Measurements from ENCODE around the gene MSI2. TPM values are rescaled to one million over a fixed set of nuclear protein-coding genes. Genes with fewer than 3 reads are reported as not detected.

Gene MSI2
- total RNA-seq, 1 donor from 2014 or later: 60.6 TPM

DNA sequence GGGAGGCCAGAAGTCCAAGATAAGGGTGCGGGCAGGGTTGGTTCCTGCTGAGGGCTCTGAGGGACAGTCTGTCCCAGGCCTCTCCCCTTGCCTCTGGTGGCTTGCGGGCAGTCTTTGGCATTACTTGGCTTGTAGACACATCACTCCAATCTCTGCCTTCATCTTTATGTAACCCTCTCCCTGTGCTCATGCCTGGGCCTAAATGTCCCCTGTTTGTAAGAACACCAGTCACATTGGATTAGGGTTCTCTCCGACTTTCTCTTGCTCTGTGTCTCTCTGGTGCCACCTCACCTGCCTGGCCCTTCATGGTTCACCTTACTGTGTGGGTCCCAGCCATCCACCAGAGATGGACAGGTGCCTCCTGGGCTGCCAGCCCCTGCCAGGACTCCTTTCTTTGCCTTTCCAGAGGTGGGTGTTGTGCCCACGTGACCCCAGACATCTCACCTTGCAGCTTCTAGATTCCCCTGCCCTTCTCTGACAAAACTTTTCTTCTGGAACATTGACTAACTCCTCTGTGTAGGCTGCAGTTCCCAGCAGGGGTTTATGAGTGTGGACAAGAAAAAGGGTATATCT, 205.8 kb downstream of the MSI2 start:
- no peak overlapping the region for H3K4me3 Mint-ChIP-seq (ENCODE audit: unreplicated experiment)
- peaks cover 47% of the 10 kb centered on the region for H3K4me1 Mint-ChIP-seq (ENCODE audit: unreplicated experiment)
- TF ChIP-seq CTCF (IDR thresholded peaks at IDR 0.05; ENCODE audit: unreplicated experiment): no peak
- no peaks in the 10 kb centered on the region for H3K9me3 Mint-ChIP-seq (ENCODE audit: unreplicated experiment)
- DNase-seq (ENCODE audit: low spot score): no peak
- peaks cover 9% of the 10 kb centered on the region for H3K27me3 Mint-ChIP-seq (ENCODE audit: unreplicated experiment)
- H3K27ac Mint-ChIP-seq (ENCODE audit: unreplicated experiment): no peak overlapping the region
- peaks cover 6% of the 10 kb centered on the region for H3K36me3 Mint-ChIP-seq (ENCODE audit: low read depth, unreplicated experiment)

- Mint-ChIP-seq H3K4me3 (ENCODE audit: unreplicated experiment) (peak overlapping the region; percentile 70), H3K9me3 (ENCODE audit: unreplicated experiment) (no peaks in the 10 kb centered on the region), H3K36me3 (ENCODE audit: low read depth, unreplicated experiment) (peaks cover 9% of the 10 kb centered on the region), H3K4me1 (ENCODE audit: unreplicated experiment) (peaks cover 50% of the 10 kb centered on the region), H3K27me3 (ENCODE audit: unreplicated experiment) (peaks cover 9% of the 10 kb centered on the region), H3K27ac (ENCODE audit: unreplicated experiment) (no peak overlapping the region)
- no peak for DNase-seq (ENCODE audit: low spot score)
- TF ChIP-seq CTCF (IDR thresholded peaks at IDR 0.05; ENCODE audit: unreplicated experiment): no peak
These were observed 207.0 kb downstream of the MSI2 start for GRCh38 chr17:57463103-57463885.

- no peak for DNase-seq (ENCODE audit: low spot score)
- Mint-ChIP-seq H3K27ac (ENCODE audit: unreplicated experiment) (no peak overlapping the region), H3K9me3 (ENCODE audit: unreplicated experiment) (no peaks in the 10 kb centered on the region), H3K27me3 (ENCODE audit: unreplicated experiment) (peaks cover 9% of the 10 kb centered on the region), H3K4me1 (ENCODE audit: unreplicated experiment) (peaks cover 52% of the 10 kb centered on the region), H3K4me3 (ENCODE audit: unreplicated experiment) (peak overlapping the region; percentile 70), H3K36me3 (ENCODE audit: low read depth, unreplicated experiment) (peaks cover 9% of the 10 kb centered on the region)
- TF ChIP-seq CTCF (IDR thresholded peaks at IDR 0.05; ENCODE audit: unreplicated experiment): no peak
These were observed 208.0 kb downstream of the MSI2 start for GRCh38 chr17:57464191-57464864.

DNA sequence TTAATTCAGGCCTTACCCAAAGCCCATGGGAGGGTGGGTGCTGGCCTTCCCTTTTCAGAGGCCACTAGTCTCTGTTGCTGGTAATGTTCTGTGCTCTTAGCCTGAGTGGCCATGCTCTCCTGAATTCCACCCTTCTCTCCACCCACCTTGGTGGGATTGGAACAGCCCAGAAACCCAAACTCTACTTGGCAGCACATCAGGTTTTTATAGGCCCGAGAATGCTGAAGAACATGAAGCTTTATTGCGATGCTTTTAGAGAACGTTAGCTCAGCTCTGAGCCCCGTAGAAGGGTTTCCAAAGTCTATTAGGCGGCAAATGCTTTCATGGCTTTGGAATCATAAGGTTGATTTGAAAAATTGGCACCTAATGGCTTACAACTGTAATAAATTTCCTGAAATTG, 209.3 kb downstream of the MSI2 start:
- H3K4me3 Mint-ChIP-seq (ENCODE audit: unreplicated experiment): no peak overlapping the region
- H3K4me1 Mint-ChIP-seq (ENCODE audit: unreplicated experiment): peaks cover 46% of the 10 kb centered on the region
- H3K27ac Mint-ChIP-seq (ENCODE audit: unreplicated experiment): no peak overlapping the region

More for the DNA sequence above, 209.3 kb downstream of the MSI2 start:
- Mint-ChIP-seq H3K9me3 (ENCODE audit: unreplicated experiment) (no peaks in the 10 kb centered on the region), H3K36me3 (ENCODE audit: low read depth, unreplicated experiment) (peaks cover 9% of the 10 kb centered on the region), H3K27me3 (ENCODE audit: unreplicated experiment) (peaks cover 6% of the 10 kb centered on the region)
- no peak for TF ChIP-seq CTCF (IDR thresholded peaks at IDR 0.05; ENCODE audit: unreplicated experiment)
- DNase-seq (ENCODE audit: low spot score): no peak

Measured in endothelial cell (in vitro differentiated cells).